ENCODE data around the gene AGRN. TPM values are rescaled to one million over a fixed set of nuclear protein-coding genes. Genes with fewer than 3 reads are reported as not detected.
"Not testable (repeated sequence)": the region's sequence is repeated elsewhere in the genome, so short reads cannot be mapped to it uniquely, and the experiment has no call there.

Gene AGRN
- total RNA-seq, 2 experiments from 2014 or later: 18.3 to 22.8 TPM

DNA sequence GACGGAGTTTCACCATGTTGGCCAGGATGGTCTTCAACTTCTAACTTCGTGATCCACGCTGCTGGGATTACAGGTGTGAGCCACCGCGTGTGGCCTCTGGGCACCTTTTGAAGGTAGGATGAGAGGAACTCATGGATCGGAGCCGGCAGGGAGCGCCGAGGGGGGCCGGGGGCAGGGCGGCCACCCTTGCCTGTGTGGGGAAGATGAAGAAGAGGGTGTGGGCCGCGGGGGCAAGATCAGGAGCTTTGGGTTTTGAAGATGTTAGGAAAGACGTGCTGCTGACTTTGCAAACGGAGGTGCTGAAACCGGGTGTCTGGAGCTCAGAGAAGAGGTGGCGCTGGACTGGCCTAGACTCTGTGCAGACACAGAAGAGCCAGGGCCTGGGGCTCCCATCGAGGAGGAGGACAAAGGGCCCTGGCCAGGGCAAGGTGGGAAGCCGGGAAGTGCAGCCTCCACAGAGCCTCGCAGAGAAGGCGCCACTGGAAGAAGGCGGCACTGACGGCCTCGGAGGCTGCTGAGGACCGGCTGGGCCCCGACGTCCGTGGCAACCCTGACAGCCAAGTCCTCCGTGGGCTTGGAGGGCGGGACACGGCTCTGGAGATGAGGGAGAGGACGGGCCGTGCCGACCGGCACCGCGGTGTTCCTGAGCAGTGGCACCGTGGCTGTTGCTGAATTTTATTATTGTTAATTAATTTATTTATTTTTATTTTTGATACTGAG lies 40.5 kb downstream of the AGRN start:
- Mint-ChIP-seq H3K36me3 (ENCODE audit: low read depth) (no peaks in the 10 kb centered on the region), H3K4me1 (peaks cover 48% of the 10 kb centered on the region), H3K9me3 (no peaks in the 10 kb centered on the region), H3K27me3 (peaks cover 13% of the 10 kb centered on the region), H3K27ac (peak overlapping the region; percentile 56), H3K4me3 (peak overlapping the region; percentile 70)
- ChIA-PET CTCF (interaction anchor here (3.9 kb wide), 1 partner anchor 75 kb away, joined by 19 read pairs; no protein-coding TSS in a partner anchor), POLR2A (interaction anchor here (1.6 to 2.1 kb wide), 2 partner anchors 20 kb away, joined by 6 to 9 read pairs; no protein-coding TSS in a partner anchor)
- no peak for DNase-seq

GRCh38 chr1:1061682-1062345 lies 41.9 kb downstream of the AGRN start:
- H3K27me3 Mint-ChIP-seq: peaks cover 13% of the 10 kb centered on the region
- ChIA-PET CTCF (interaction anchor here (0.6 to 3.9 kb wide), 4 partner anchors 21 to 200 kb away, joined by 3 to 19 read pairs (median 4); partner anchors contain the start of gene AGRN), POLR2A (interaction anchor here (1.2 to 2.1 kb wide), 2 partner anchors 21 to 96 kb away, joined by 3 to 9 read pairs; no protein-coding TSS in a partner anchor)
- peak overlapping the region; percentile 37 for H3K27ac Mint-ChIP-seq
- H3K9me3 Mint-ChIP-seq: no peaks in the 10 kb centered on the region
- H3K4me1 Mint-ChIP-seq: peaks cover 54% of the 10 kb centered on the region
- peak overlapping the region; percentile 66 for H3K4me3 Mint-ChIP-seq
- DNase-seq: no peak
- no peaks in the 10 kb centered on the region for H3K36me3 Mint-ChIP-seq (ENCODE audit: low read depth)

DNA sequence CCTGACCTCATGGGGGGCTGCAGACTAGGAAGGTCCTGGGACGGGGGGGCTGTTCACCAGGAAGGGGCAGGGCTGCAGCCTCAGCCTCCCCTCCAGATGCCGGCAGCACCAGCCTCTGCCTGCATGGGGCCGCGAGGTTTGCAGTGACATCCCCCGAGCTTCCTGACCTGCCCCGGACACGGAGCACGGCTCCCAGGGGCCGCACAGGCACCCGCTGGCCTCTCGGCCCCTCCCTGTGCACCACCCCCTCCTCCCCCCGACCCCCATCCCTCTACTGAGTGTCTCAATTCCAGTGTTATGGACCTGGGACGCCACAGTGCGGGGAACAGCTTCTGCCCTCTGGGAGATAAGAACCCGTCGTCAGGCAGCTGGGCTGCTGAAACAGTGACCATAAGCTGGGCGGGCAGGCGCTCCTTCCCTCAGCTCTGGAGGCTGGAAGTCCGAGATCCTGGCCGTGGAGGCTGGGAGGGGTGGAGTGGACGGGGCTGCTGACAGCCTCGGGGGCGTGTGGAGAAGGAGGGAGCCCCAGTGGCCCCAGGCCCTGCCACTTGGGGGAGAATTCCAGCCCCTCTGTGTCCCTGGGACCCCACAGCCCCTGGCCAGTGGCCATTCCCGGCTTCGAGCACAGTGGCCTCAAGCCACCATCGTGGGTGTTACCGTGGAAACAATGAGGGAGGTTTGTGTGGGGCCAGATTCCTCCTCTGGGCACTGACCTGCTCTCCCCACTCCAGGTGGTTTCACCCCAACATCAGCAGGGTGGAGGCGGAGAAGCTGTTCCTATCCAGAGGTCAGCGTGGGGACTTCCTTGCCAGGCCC lies 42.6 kb downstream of the AGRN start:
- Mint-ChIP-seq H3K4me3 (peak overlapping the region; percentile 66), H3K4me1 (peaks cover 56% of the 10 kb centered on the region), H3K27ac (peak overlapping the region; percentile 54), H3K36me3 (ENCODE audit: low read depth) (no peaks in the 10 kb centered on the region), H3K27me3 (peaks cover 11% of the 10 kb centered on the region), H3K9me3 (no peaks in the 10 kb centered on the region)
- DNase-seq: no peak
- ChIA-PET POLR2A (interaction anchor here (0.9 to 2.1 kb wide), 3 partner anchors 22 to 95 kb away, joined by 3 to 9 read pairs (median 3); no protein-coding TSS in a partner anchor), CTCF (interaction anchor here (0.6 to 3.9 kb wide), 9 partner anchors 22 to 199 kb away, joined by 3 to 19 read pairs (median 5); partner anchors contain the start of genes AGRN and PLEKHN1)

DNA sequence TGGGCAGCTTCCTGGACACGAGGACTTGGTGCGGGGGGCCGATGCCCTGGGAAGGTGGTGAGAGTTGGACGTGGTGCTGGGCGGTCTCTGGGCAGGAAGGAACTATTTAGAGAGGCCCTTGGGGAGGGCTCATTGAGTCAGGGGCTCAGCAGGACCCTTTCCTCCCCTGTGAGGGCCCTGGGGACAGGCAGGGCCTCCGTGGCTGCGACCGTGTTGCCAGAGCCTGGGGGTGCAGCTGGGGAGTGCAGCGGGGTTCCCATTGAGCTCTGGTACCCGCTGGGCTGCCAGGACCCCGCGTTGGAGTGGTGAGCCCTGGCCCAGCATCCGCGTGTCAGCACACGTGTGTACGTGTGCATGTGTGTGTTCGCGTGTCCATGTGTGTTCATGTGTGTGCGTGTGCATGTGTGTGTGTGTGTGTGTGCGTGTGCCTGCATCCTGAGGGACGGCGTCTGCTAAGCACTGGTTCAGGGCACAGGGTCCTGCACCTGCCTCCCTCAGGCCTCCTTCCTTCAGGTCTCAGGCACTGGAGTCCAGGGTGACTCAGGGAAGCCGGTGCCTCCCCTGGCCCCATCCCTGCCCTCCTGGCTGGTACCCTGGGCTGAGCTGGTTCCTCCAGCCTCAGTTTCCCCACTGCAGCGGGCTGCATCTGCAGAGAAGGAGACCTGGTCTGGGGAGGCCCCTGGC lies 43.5 kb downstream of the AGRN start:
- H3K27me3 Mint-ChIP-seq: peaks cover 4% of the 10 kb centered on the region
- H3K4me1 Mint-ChIP-seq: peaks cover 58% of the 10 kb centered on the region
- no peak for DNase-seq
- no peaks in the 10 kb centered on the region for H3K36me3 Mint-ChIP-seq (ENCODE audit: low read depth)
- CTCF ChIA-PET: interaction anchor here (1.0 to 3.9 kb wide), 13 partner anchors 24 to 242 kb away, joined by 3 to 19 read pairs (median 5); partner anchors contain the start of genes AGRN, ISG15 and PLEKHN1
- POLR2A ChIA-PET: interaction anchor here (0.9 to 1.5 kb wide), 7 partner anchors 8 to 168 kb away, joined by 3 to 7 read pairs (median 3); no protein-coding TSS in a partner anchor
- peak overlapping the region; percentile 66 for H3K4me3 Mint-ChIP-seq
- H3K9me3 Mint-ChIP-seq: no peaks in the 10 kb centered on the region
- peak overlapping the region; percentile 66 for H3K27ac Mint-ChIP-seq

DNA sequence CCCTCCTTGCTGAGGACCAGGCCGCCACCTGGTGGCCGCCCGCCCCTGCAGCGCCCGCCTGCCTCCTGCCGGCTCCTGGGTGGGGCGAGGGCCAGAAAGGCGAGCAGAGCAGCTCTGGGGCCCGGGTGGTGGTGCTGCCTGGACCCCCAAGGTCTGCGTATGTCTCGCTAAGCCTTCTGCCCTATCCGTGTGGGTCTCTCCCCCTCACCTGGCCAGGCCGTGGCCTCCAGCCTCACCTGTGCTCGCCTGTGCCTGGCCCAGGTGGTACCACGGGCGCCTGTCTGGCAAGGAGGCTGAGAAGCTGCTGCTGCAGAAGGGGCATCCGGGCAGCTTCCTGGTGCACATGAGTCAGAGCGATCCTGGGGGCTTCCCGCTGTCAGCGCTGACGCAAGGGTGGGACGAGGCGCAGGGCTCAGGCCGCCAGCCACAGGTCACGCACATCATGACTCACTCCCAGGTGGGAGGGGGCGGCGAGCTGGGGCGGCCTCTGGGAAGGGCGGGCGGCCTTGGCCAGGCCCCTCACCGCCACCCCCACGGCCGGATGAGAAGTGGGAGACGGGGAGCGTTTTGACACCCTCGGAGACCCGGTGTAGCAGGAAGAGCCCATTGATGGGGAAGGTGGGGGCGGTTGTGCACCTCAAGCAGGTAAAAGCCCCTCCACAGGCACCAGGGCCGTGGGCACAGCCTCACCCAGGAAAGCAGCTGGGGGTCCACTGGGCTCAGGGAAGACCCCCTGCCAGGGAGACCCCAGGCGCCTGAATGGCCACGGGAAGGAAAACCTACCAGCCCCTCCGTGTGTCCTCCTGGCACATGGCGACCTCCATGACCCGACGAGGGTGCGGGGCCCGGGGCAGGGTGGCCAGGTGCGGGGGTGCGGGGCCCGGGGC lies 44.3 kb downstream of the AGRN start:
- no peaks in the 10 kb centered on the region for H3K36me3 Mint-ChIP-seq (ENCODE audit: low read depth)
- DNase-seq: peak; percentile 87
- H3K27me3 Mint-ChIP-seq: no peaks in the 10 kb centered on the region
- peaks cover 53% of the 10 kb centered on the region for H3K4me1 Mint-ChIP-seq
- H3K27ac Mint-ChIP-seq: peak overlapping the region; percentile 64
- ChIA-PET POLR2A (interaction anchor here (1.0 to 1.5 kb wide), 6 partner anchors 9 to 167 kb away, joined by 3 to 7 read pairs (median 3); no protein-coding TSS in a partner anchor), CTCF (interaction anchor here (1.0 to 3.9 kb wide), 12 partner anchors 25 to 241 kb away, joined by 3 to 19 read pairs (median 5); partner anchors contain the start of genes ISG15 and PLEKHN1)
- H3K9me3 Mint-ChIP-seq: no peaks in the 10 kb centered on the region
- H3K4me3 Mint-ChIP-seq: peak overlapping the region; percentile 66

GRCh38 chr1:1065265-1065939 lies 45.5 kb downstream of the AGRN start:
- DNase-seq: no peak
- POLR2A ChIA-PET: no interaction called here
- H3K9me3 Mint-ChIP-seq: no peaks in the 10 kb centered on the region
- CTCF ChIA-PET: interaction anchor here (1.1 to 2.9 kb wide), 3 partner anchors 48 to 82 kb away, joined by 3 to 18 read pairs (median 7); no protein-coding TSS in a partner anchor
- H3K36me3 Mint-ChIP-seq (ENCODE audit: low read depth): no peaks in the 10 kb centered on the region
- H3K27me3 Mint-ChIP-seq: peaks cover 2% of the 10 kb centered on the region
- H3K27ac Mint-ChIP-seq: peak overlapping the region; percentile 48
- H3K4me1 Mint-ChIP-seq: peaks cover 52% of the 10 kb centered on the region
- peak overlapping the region; percentile 13 for H3K4me3 Mint-ChIP-seq

- DNase-seq; H3K9me3 Mint-ChIP-seq; H3K4me3 Mint-ChIP-seq; H3K36me3 Mint-ChIP-seq (ENCODE audit: low read depth); POLR2A ChIA-PET; H3K27me3 Mint-ChIP-seq: not testable (repeated sequence)
- Mint-ChIP-seq H3K4me1 (peaks cover 49% of the 10 kb centered on the region), H3K27ac (peak overlapping the region; percentile 48)
- CTCF ChIA-PET: interaction anchor here (1.1 to 1.3 kb wide), 2 partner anchors 49 to 81 kb away, joined by 3 to 7 read pairs; no protein-coding TSS in a partner anchor
Observed at GRCh38 chr1:1065940-1066304, 46.0 kb downstream of the AGRN start.

GRCh38 chr1:1066403-1067283 lies 46.7 kb downstream of the AGRN start:
- Mint-ChIP-seq H3K4me1 (peaks cover 45% of the 10 kb centered on the region), H3K27ac (peak overlapping the region; percentile 40), H3K27me3 (peaks cover 2% of the 10 kb centered on the region), H3K9me3 (no peaks in the 10 kb centered on the region), H3K36me3 (ENCODE audit: low read depth) (no peaks in the 10 kb centered on the region), H3K4me3 (no peak overlapping the region)
- DNase-seq: no peak
- ChIA-PET POLR2A (no interaction called here), CTCF (interaction anchor here (1.1 to 1.3 kb wide), 2 partner anchors 50 to 82 kb away, joined by 3 to 7 read pairs; no protein-coding TSS in a partner anchor)

GRCh38 chr1:1067284-1067859 lies 47.5 kb downstream of the AGRN start:
- ChIA-PET CTCF (no interaction called here), POLR2A (interaction anchor here (1.2 kb wide), 1 partner anchor 54 kb away, joined by 3 read pairs; the partner anchor contains the start of gene ISG15)
- H3K4me1 Mint-ChIP-seq: peaks cover 40% of the 10 kb centered on the region
- peaks cover 2% of the 10 kb centered on the region for H3K27me3 Mint-ChIP-seq
- no peak for DNase-seq
- no peaks in the 10 kb centered on the region for H3K9me3 Mint-ChIP-seq
- H3K27ac Mint-ChIP-seq: no peak overlapping the region
- H3K4me3 Mint-ChIP-seq: peak overlapping the region; percentile 30
- no peaks in the 10 kb centered on the region for H3K36me3 Mint-ChIP-seq (ENCODE audit: low read depth)
